GM19455 (cell line): ENCODE data around the gene AIF1L.
"Not testable (repeated sequence)": the region's sequence is repeated elsewhere in the genome, so short reads cannot be mapped to it uniquely, and the experiment has no call there.

ENCODE experiments used
- ATAC-seq: cut with Tn5 transposase; IDR thresholded peaks from one replicate; pipeline ENCODE4 v1.9.1; 2021; ENCODE audit not compliant: unreplicated experiment

AIF1L gene

GRCh38 chr9:131117762-131118145 lies 21.4 kb downstream of the AIF1L start:
- ATAC-seq: no peak

GRCh38 chr9:131119600-131119999 lies 23.3 kb downstream of the AIF1L start:
- no peak for ATAC-seq

GRCh38 chr9:131120620-131121228 lies 24.4 kb downstream of the AIF1L start:
- no peak for ATAC-seq

- no peak for ATAC-seq
Observed at GRCh38 chr9:131121346-131121745, 25.0 kb downstream of the AIF1L start.

- ATAC-seq: no peak
Observed at GRCh38 chr9:131122158-131122557, 25.8 kb downstream of the AIF1L start.

GRCh38 chr9:131125038-131125287 lies 28.6 kb downstream of the AIF1L start:
- peak; percentile 14 for ATAC-seq

- ATAC-seq: peak; percentile 95
Observed at GRCh38 chr9:131125288-131126058, 29.1 kb downstream of the AIF1L start, which contains the start of gene NUP214. NUP214 (plus strand) TSS chr9:131125586; CDS start chr9:131125705, 119 bp downstream.

- ATAC-seq: no peak
Observed at GRCh38 chr9:131126059-131126426, 29.7 kb downstream of the AIF1L start.

- ATAC-seq: no peak
Observed at GRCh38 chr9:131129183-131129582, 32.9 kb downstream of the AIF1L start.

- ATAC-seq: no peak
Observed at GRCh38 chr9:131138676-131139075, 42.3 kb downstream of the AIF1L start.

GRCh38 chr9:131140112-131140511 lies 43.8 kb downstream of the AIF1L start:
- no peak for ATAC-seq

- ATAC-seq: no peak
Observed at GRCh38 chr9:131140550-131140949, 44.2 kb downstream of the AIF1L start.

- no peak for ATAC-seq
Observed at GRCh38 chr9:131142160-131142559, 45.8 kb downstream of the AIF1L start.

- no peak for ATAC-seq
Observed at GRCh38 chr9:131144201-131144600, 47.9 kb downstream of the AIF1L start.

GRCh38 chr9:131145245-131145644 lies 48.9 kb downstream of the AIF1L start:
- ATAC-seq: no peak

- ATAC-seq: no peak
Observed at GRCh38 chr9:131146186-131146585, 49.9 kb downstream of the AIF1L start.

GRCh38 chr9:131148276-131148675 lies 51.9 kb downstream of the AIF1L start:
- ATAC-seq: no peak

- no peak for ATAC-seq
Observed at GRCh38 chr9:131148966-131149687, 52.8 kb downstream of the AIF1L start.

GRCh38 chr9:131149688-131150053 lies 53.3 kb downstream of the AIF1L start:
- no peak for ATAC-seq

- ATAC-seq: no peak
Observed at GRCh38 chr9:131153595-131153994, 57.3 kb downstream of the AIF1L start.

GRCh38 chr9:131158673-131159072 lies 62.3 kb downstream of the AIF1L start:
- not testable (repeated sequence) for ATAC-seq

GRCh38 chr9:131160416-131161112 lies 64.2 kb downstream of the AIF1L start:
- no peak for ATAC-seq
